HAP-1 (cell line): Measurements from ENCODE around the gene RAB33A.
"Not testable (repeated sequence)": the region's sequence is repeated elsewhere in the genome, so short reads cannot be mapped to it uniquely, and the experiment has no call there.

Experiments
- DNase-seq, 2 experiments: peaks; one replicate each; pipeline ENCODE4 v3.0.0-alpha.2; 2016 to 2020; ENCODE audit warnings: low spot score in 2 of 2
- H3K27me3 ChIP-seq: fragments of 250-450 bp; sonication (Bioruptor Pico); 2 replicates; pipeline ENCODE4 v1.5.1; 2020; ENCODE audit warnings: low read depth, mild to moderate bottlenecking, moderate library complexity
- H3K36me3 ChIP-seq: fragments of 250-450 bp; sonication (Bioruptor Pico); replicated peaks from 2 replicates; pipeline ENCODE4 v1.5.1; 2020; ENCODE audit warnings: mild to moderate bottlenecking
- H3K4me1 ChIP-seq: fragments of 250-450 bp; sonication (Bioruptor Pico); 2 replicates; pipeline ENCODE4 v1.5.1; 2020; ENCODE audit warnings: mild to moderate bottlenecking
- H3K4me3 ChIP-seq: fragments of 250-450 bp; sonication (Bioruptor Pico); 2 replicates; pipeline ENCODE4 v1.5.1; 2020; ENCODE audit warnings: mild to moderate bottlenecking, moderate library complexity
- H3K9me3 ChIP-seq: fragments of 250-450 bp; sonication (Bioruptor Pico); 2 replicates; pipeline ENCODE4 v1.5.1; 2020; ENCODE audit warnings: mild to moderate bottlenecking, moderate library complexity
- in situ Hi-C: fragments of 300-500 bp; cut with MboI; formaldehyde crosslinking; loops from 3 replicates; pipeline ENCODE4 v1.14.3; 2020; ENCODE audit warnings: low sequenced_read_pairs, inconsistent platforms, mixed read lengths

RAB33A gene

DNA sequence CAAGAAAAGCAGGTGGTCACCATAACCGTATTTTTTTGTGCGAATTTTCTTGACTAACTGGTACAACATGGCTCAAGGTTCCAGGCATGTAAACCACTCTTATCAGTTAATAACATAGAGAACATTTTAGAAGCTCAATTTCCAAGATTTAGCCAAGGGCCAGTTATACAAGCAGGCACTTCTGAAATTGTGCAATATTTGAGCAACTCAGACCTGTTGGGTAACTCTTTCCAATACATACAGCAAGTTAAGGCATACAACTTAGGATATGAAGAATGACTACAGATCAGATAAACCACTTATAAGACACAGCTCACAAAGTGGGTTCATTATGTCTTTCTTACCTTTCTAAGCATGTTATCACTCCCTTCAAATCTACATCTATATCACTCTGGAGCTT, 53.0 kb downstream of the RAB33A start:
- no peak overlapping the region for H3K4me3 ChIP-seq
- no peaks in the 10 kb centered on the region for H3K9me3 ChIP-seq
- H3K36me3 ChIP-seq, result peaks cover 44% of the 10 kb centered on the region
- in situ Hi-C loops, result no loop called here
- peaks cover 25% of the 10 kb centered on the region for H3K4me1 ChIP-seq
- H3K27me3 ChIP-seq, result no peaks in the 10 kb centered on the region
- DNase-seq, result no peak

DNA sequence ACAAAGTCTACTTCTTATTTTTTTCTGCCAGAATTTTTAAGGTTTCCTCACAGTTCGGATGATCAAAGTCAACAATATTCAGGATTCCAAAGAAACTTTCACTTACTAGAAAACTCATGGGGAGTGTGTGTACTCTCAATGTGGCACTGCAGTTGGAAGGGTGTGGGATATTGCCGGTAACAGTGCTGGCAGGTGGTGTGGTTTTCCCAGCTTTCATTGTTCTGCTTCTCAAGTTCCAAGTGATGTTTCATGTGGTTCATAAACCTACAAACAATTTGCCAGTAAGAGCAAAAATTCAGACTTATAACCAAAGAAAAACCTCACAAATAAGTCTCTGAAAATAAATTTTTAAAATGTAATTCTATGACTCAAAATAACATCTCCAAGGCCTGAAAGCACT, 57.1 kb downstream of the RAB33A start:
- no peaks in the 10 kb centered on the region for H3K27me3 ChIP-seq
- no peaks in the 10 kb centered on the region for H3K9me3 ChIP-seq
- peaks cover 25% of the 10 kb centered on the region for H3K4me1 ChIP-seq
- in situ Hi-C loops, result no loop called here
- no peak for DNase-seq
- H3K36me3 ChIP-seq, result peaks cover 53% of the 10 kb centered on the region
- H3K4me3 ChIP-seq, result no peak overlapping the region

DNA sequence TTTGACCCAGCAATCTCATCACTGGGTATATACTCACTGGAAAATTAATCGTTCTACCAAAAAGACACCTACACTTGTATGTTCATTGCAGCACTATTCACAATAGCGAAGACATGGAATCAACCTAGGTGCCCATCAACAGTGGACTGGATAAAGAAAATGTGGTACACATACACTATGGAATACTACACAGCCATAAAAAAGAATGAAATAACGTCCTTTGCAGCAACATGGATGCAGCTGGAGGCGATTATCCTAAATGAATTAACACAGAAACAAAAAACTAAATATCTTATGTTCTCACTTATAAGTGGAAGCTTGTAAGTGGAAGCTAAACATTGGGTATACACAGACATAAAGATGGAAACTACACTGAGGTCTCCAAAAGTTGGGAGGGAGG, 59.4 kb downstream of the RAB33A start:
- DNase-seq, in situ Hi-C loops, H3K9me3 ChIP-seq, H3K4me3 ChIP-seq, H3K27me3 ChIP-seq: not testable (repeated sequence)
- Histone ChIP-seq H3K4me1 (peaks cover 14% of the 10 kb centered on the region), H3K36me3 (peaks cover 56% of the 10 kb centered on the region)
